Endothelial cell of umbilical vein (primary cell): Measurements from ENCODE around the gene HMGN5. TPM values are rescaled to one million over a fixed set of nuclear protein-coding genes. Genes with fewer than 3 reads are reported as not detected.

Experiments
- BruUV-seq: library from RNA; stranded (reverse); fragments of 400-500 nt; replicated peaks from 2 replicates; lab custom pipeline; 2021; lab: Mats Ljungman, UMichigan
- CTCF ChIA-PET: fragments of 300-600, 350-600 bp; sonication (Branson Sonifier 250); formaldehyde crosslinking; loops from one replicate; lab custom pipeline; 2021; ENCODE audit warnings: antibody characterized with exemption, inconsistent platforms; lab: Charles Lee
- POLR2A ChIA-PET: fragments of 300-600, 350-600 bp; sonication (Branson Sonifier 250); formaldehyde crosslinking; loops from one replicate; lab custom pipeline; 2021; ENCODE audit warnings: antibody characterized with exemption, inconsistent platforms; lab: Charles Lee
- DNase-seq: peaks from one replicate; pipeline ENCODE4 v3.0.0-alpha.2; 2011; ENCODE audit warnings: low read depth, low spot score
- FAIRE-seq: peaks from 2 replicates; lab custom pipeline; 2011; peaks lifted over from hg19 to GRCh38; lab: Jason Lieb, UNC
- H2AFZ ChIP-seq: 2 replicates; pipeline ENCODE4 v1.6.0; 2012; ENCODE audit warnings: low read depth, low read length, control low read depth, inconsistent platforms
- H3K27ac ChIP-seq: 2 replicates; pipeline ENCODE4 v1.5.1; 2011; ENCODE audit warnings: low read depth, mild to moderate bottlenecking, control low read depth, low read length, moderate library complexity; ENCODE audit not compliant: insufficient read depth
- H3K27me3 ChIP-seq, 2 experiments: 2 replicates each; pipeline versions ENCODE4 v1.6.0 to v1.6.1; 2011; ENCODE audit warnings: low read length in 2 of 2, mixed read lengths in 1 of 2; ENCODE audit not compliant: control insufficient read depth in 2 of 2, insufficient read depth in 2 of 2
- H3K36me3 ChIP-seq, 2 experiments: 2 replicates in 1 of 2; 3 replicates in 1 of 2; pipeline ENCODE4 v1.5.1; 2011; ENCODE audit warnings: low read length in 2 of 2, mild to moderate bottlenecking in 1 of 2, moderate library complexity in 1 of 2; ENCODE audit not compliant: control insufficient read depth in 2 of 2, insufficient read depth in 2 of 2; ENCODE audit errors: extremely low read depth in 1 of 2
- H3K4me1 ChIP-seq: 3 replicates; pipeline ENCODE4 v1.5.1; 2011; ENCODE audit warnings: mild to moderate bottlenecking, low read length; ENCODE audit not compliant: control insufficient read depth, insufficient read depth; ENCODE audit errors: extremely low read depth
- H3K4me2 ChIP-seq: 2 replicates; pipeline ENCODE4 v1.6.1; 2011; ENCODE audit warnings: low read length, control low read depth, mixed read lengths; ENCODE audit not compliant: insufficient read depth
- H3K4me3 ChIP-seq, 3 experiments: fragments of 200-600 bp in 1 of 3; sonication (generic), shearing (Covaris generic) in 1 of 3; replicated peaks in 1 of 3; 2 replicates each; pipeline ENCODE4 v1.5.1; 2011 to 2016; ENCODE audit warnings: control low read depth in 3 of 3, low read length in 3 of 3, mild to moderate bottlenecking in 2 of 3, inconsistent platforms in 1 of 3, low read depth in 1 of 3, moderate library complexity in 1 of 3; ENCODE audit not compliant: insufficient read depth in 1 of 3
- H3K79me2 ChIP-seq: 2 replicates; pipeline ENCODE4 v1.6.0; 2012; ENCODE audit warnings: low read length, inconsistent platforms; ENCODE audit not compliant: control insufficient read depth, insufficient read depth
- H3K9ac ChIP-seq: replicated peaks from 2 replicates; pipeline ENCODE3; 2011; ENCODE audit warnings: low read length, control low read depth; ENCODE audit not compliant: insufficient read depth; ENCODE audit errors: extremely low read depth
- H3K9me1 ChIP-seq: replicated peaks from 3 replicates; pipeline ENCODE4 v1.6.0; 2011; ENCODE audit warnings: mild to moderate bottlenecking, low read length; ENCODE audit not compliant: control insufficient read depth, insufficient read depth; ENCODE audit errors: extremely low read depth
- H3K9me3 ChIP-seq: replicated peaks from 2 replicates; pipeline ENCODE4 v1.5.1; 2012; ENCODE audit warnings: low read length, inconsistent platforms; ENCODE audit not compliant: control insufficient read depth, insufficient read depth
- H4K20me1 ChIP-seq: replicated peaks from 2 replicates; pipeline ENCODE3; 2011; ENCODE audit warnings: mild to moderate bottlenecking, low read length; ENCODE audit not compliant: control insufficient read depth, insufficient read depth; ENCODE audit errors: extremely low read depth
- CTCF ChIP-seq, 2 donors: IDR thresholded peaks; 1 replicate in 1 of 2; 2 replicates in 1 of 2; pipeline ENCODE4 v1.5.1; 2011; ENCODE audit warnings: low read length in 2 of 2, mild to moderate bottlenecking in 2 of 2, moderate library complexity in 2 of 2, control low read depth in 1 of 2, inconsistent platforms in 1 of 2, low read depth in 1 of 2; ENCODE audit not compliant: insufficient read depth in 1 of 2; ENCODE audit errors: extremely low read depth in 1 of 2
- EZH2 ChIP-seq: IDR thresholded peaks from 2 replicates; pipeline ENCODE4 v1.6.1; 2012; ENCODE audit warnings: borderline replicate concordance, low read depth, mild to moderate bottlenecking, moderate library complexity, low read length, inconsistent platforms; ENCODE audit not compliant: severe bottlenecking
- FOS ChIP-seq: IDR thresholded peaks from 2 replicates; pipeline ENCODE4 v1.6.1; 2011; ENCODE audit warnings: mild to moderate bottlenecking, low read length, moderate library complexity, borderline replicate concordance; ENCODE audit not compliant: insufficient read depth
- GATA2 ChIP-seq: IDR thresholded peaks from 2 replicates; pipeline ENCODE4 v1.7.0; 2011; ENCODE audit warnings: low read depth, mild to moderate bottlenecking, moderate library complexity, mixed read lengths, low read length; ENCODE audit not compliant: insufficient read length, insufficient read depth
- JUN ChIP-seq: IDR thresholded peaks from 2 replicates; pipeline ENCODE4 v1.6.1; 2011; ENCODE audit warnings: borderline replicate concordance, low read depth; ENCODE audit not compliant: insufficient read length, insufficient read depth
- MAX ChIP-seq: IDR thresholded peaks from 2 replicates; pipeline ENCODE4 v1.6.1; 2011; ENCODE audit not compliant: insufficient read depth, insufficient read length
- MYC ChIP-seq: IDR thresholded peaks from one replicate; pipeline ENCODE4 v1.6.1; 2011; ENCODE audit warnings: mild to moderate bottlenecking, low read depth, low read length
- POLR2A ChIP-seq: IDR thresholded peaks from 2 replicates; pipeline ENCODE4 v1.6.1; 2012; ENCODE audit warnings: low read depth, mild to moderate bottlenecking, control low read depth, low read length
- POLR2AphosphoS5 ChIP-seq: IDR thresholded peaks from 2 replicates; pipeline ENCODE4 v1.6.1; 2012; ENCODE audit warnings: low read depth, mild to moderate bottlenecking, control low read depth, low read length, moderate library complexity; ENCODE audit not compliant: insufficient read depth
- dilution Hi-C: fragments of 300-500 bp; cut with MboI; formaldehyde crosslinking; loops from one replicate; pipeline ENCODE4 v1.15.0; 2019; ENCODE audit warnings: low sequenced_read_pairs; ENCODE audit not compliant: extremely low pct_ligation_motif_present
- intact Hi-C: fragments of 100-400 bp; cut with micrococcal nuclease; formaldehyde crosslinking; loops from one replicate; pipeline ENCODE4 v1.10.0; 2022
- polyA plus RNA-seq, 4 experiments: library from polyadenylated mRNA; depleted of rRNA in 3 of 4; stranded (reverse) in 3 of 4; unstranded in 1 of 4; fragments of >200 nt; gene quantifications; 2 replicates each; pipeline versions ENCODE4 v1.2.1 to v1.2.3, GENCODE V29; 2011 to 2012; ENCODE audit warnings: missing spikeins in 1 of 4
- total RNA-seq: library from RNA; stranded (reverse); gene quantifications from 2 replicates; pipeline ENCODE4 v1.2.3, GENCODE V29; 2021

Gene HMGN5
- total and polyA plus RNA-seq, 2 donors (not counting 3 experiments of a cell fraction or from before 2014, with no cell fraction given): 0.95 to 6.1 TPM

- Histone ChIP-seq H3K9me1 (no peaks in the 10 kb centered on the region), H3K27ac (no peak overlapping the region), H3K4me2 (no peak overlapping the region), H3K9ac (no peak overlapping the region), H3K36me3 (no peaks in the 10 kb centered on the region), H3K79me2 (no peaks in the 10 kb centered on the region), H3K4me1 (no peaks in the 10 kb centered on the region), H4K20me1 (no peaks in the 10 kb centered on the region), H3K4me3 (no peak overlapping the region), H2AFZ (no peak overlapping the region), H3K9me3 (no peaks in the 10 kb centered on the region), H3K27me3 (no peaks in the 10 kb centered on the region)
- intact Hi-C loops: no loop called here
- FAIRE-seq: no peak
- ChIA-PET POLR2A (no interaction called here), CTCF (no interaction called here)
- no TSS peak for BruUV-seq
- dilution Hi-C loops: no loop called here
- no peak for DNase-seq
- TF ChIP-seq JUN: no peak
- no peak for TF ChIP-seq GATA2
- TF ChIP-seq CTCF (IDR thresholded peaks at IDR 0.05; ENCODE audit: extremely low read depth in 1 of 2, insufficient read depth in 1 of 2, low read depth in 1 of 2, low read length in 2 of 2): no peak
- TF ChIP-seq POLR2AphosphoS5: no peak
- no peak for TF ChIP-seq MAX
- TF ChIP-seq FOS: no peak
- TF ChIP-seq MYC: no peak
- TF ChIP-seq POLR2A: no peak
- no peak for TF ChIP-seq EZH2
Observed at GRCh38 chrX:81232218-81232617, 30.5 kb upstream of the HMGN5 start.
